GM21529 (cell line): ENCODE data around the gene MAML2.

ENCODE experiments used
- ATAC-seq: cut with Tn5 transposase; IDR thresholded peaks from one replicate; pipeline ENCODE4 v1.9.1; 2021; ENCODE audit not compliant: unreplicated experiment

MAML2 gene

GRCh38 chr11:96342961-96343711, at the start of gene MAML2:
MAML2 (minus strand) TSS chr11:96343195; CDS start chr11:96341895, 1,300 bp downstream.
- ATAC-seq: peak; percentile 77

- no peak for ATAC-seq
Observed at GRCh38 chr11:96391698-96392307, 48.8 kb upstream of the MAML2 start.

GRCh38 chr11:96390488-96390792, 47.4 kb upstream of the MAML2 start:
- ATAC-seq: no peak

- peak; percentile 91 for ATAC-seq
Observed at GRCh38 chr11:96389720-96390487, 46.9 kb upstream of the MAML2 start, which contains the start of the genes CCDC82 and JRKL. CCDC82 (minus strand) TSS chr11:96389912; CDS start chr11:96384747, 5,165 bp downstream. JRKL (plus strand) TSS chr11:96390013; CDS start chr11:96390650, 637 bp downstream.

GRCh38 chr11:96388891-96389719, 46.1 kb upstream of the MAML2 start:
- ATAC-seq: peak; percentile 46

GRCh38 chr11:96385187-96385586, 42.2 kb upstream of the MAML2 start:
- no peak for ATAC-seq

- ATAC-seq: no peak
Observed at GRCh38 chr11:96384156-96384555, 41.2 kb upstream of the MAML2 start.

GRCh38 chr11:96376796-96377195, 33.8 kb upstream of the MAML2 start:
- no peak for ATAC-seq

- ATAC-seq: no peak
Observed at GRCh38 chr11:96373826-96374225, 30.8 kb upstream of the MAML2 start.

GRCh38 chr11:96367342-96367741, 24.3 kb upstream of the MAML2 start:
- no peak for ATAC-seq

GRCh38 chr11:96366024-96366423, 23.0 kb upstream of the MAML2 start:
- ATAC-seq: no peak

GRCh38 chr11:96365493-96365892, 22.5 kb upstream of the MAML2 start:
- ATAC-seq: no peak

- ATAC-seq: no peak
Observed at GRCh38 chr11:96361778-96362177, 18.8 kb upstream of the MAML2 start.

- no peak for ATAC-seq
Observed at GRCh38 chr11:96358321-96358720, 15.3 kb upstream of the MAML2 start.

GRCh38 chr11:96357794-96358193, 14.8 kb upstream of the MAML2 start:
- peak; percentile 44 for ATAC-seq

- no peak for ATAC-seq
Observed at GRCh38 chr11:96356848-96357247, 13.9 kb upstream of the MAML2 start.

- no peak for ATAC-seq
Observed at GRCh38 chr11:96342014-96342960, 708 bp downstream of the MAML2 start.

GRCh38 chr11:96341211-96342013, 1.6 kb downstream of the MAML2 start:
- peak; percentile 34 for ATAC-seq

GRCh38 chr11:96340555-96340885, 2.5 kb downstream of the MAML2 start:
- ATAC-seq: no peak
